Ovary (tissue), 9 donors: ENCODE measurements around the gene AADACL4. TPM values are rescaled to one million over a fixed set of nuclear protein-coding genes. Genes with fewer than 3 reads are reported as not detected.

Experiments
- DNase-seq, 5 donors: peaks; one replicate each; pipeline ENCODE4 v3.0.0-alpha.2; 2019 to 2020
- H3K27ac ChIP-seq, 2 donors: fragments of 200-600 bp; one replicate each; pipeline versions ENCODE4 v1.5.1 to v1.8.0; 2019 to 2022
- H3K27me3 ChIP-seq: fragments of 200-600 bp; one replicate; pipeline ENCODE4 v1.8.0; 2022
- H3K36me3 ChIP-seq: fragments of 200-600 bp; sonication (generic); one replicate; pipeline ENCODE4 v1.5.1; 2019
- H3K4me1 ChIP-seq: one replicate; pipeline ENCODE4 v1.8.1; 2013; ENCODE audit warnings: mild to moderate bottlenecking, moderate library complexity; ENCODE audit not compliant: insufficient read depth
- H3K4me3 ChIP-seq: fragments of 200-600 bp; sonication (generic); one replicate; pipeline ENCODE4 v1.5.1; 2017
- H3K9me3 ChIP-seq, 2 donors: fragments of 200-600 bp in 1 of 2; sonication (generic) in 1 of 2; one replicate each; pipeline versions ENCODE4 v1.5.1 to v1.8.1; 2013 to 2019; ENCODE audit warnings: mild to moderate bottlenecking in 1 of 2, moderate library complexity in 1 of 2
- CTCF ChIP-seq, 3 donors: fragments of 450-650 bp in 2 of 3; fragments of 200-600 bp in 1 of 3; IDR thresholded peaks; one replicate each; pipeline versions ENCODE4 v1.5.1 to v1.8.0; 2016 to 2022; ENCODE audit warnings: antibody characterized with exemption in 3 of 3, mild to moderate bottlenecking in 1 of 3
- EP300 ChIP-seq: sonication (generic); formaldehyde crosslinking; IDR thresholded peaks from one replicate; pipeline ENCODE4 v1.6.1; 2017; ENCODE audit warnings: antibody characterized with exemption
- POLR2A ChIP-seq: fragments of 450-650 bp; IDR thresholded peaks from one replicate; pipeline ENCODE4 v1.6.1; 2017; ENCODE audit warnings: antibody characterized with exemption, mild to moderate bottlenecking, moderate library complexity
- WGBS, 3 donors: extraction: QIAGEN DNeasy Blood & Tissue Kit in 1 of 3; methylation state at CpG; one replicate each; pipeline versions ENCODE4 v1.1.5 to v1.1.7; 2013 to 2017; 5-methylcytosine and 5-hydroxymethylcytosine counted together
- intact Hi-C, 4 donors: fragments of 100-400 bp; cut with DNase I; formaldehyde crosslinking; loops; one replicate each; pipeline versions ENCODE4 v1.11.0 to v1.15.1; 2022 to 2023
- polyA plus RNA-seq, 2 donors: library from polyadenylated mRNA; stranded (reverse); fragments of 200-250 nt in 1 of 2; fragments of 350-450 nt in 1 of 2; fragmentation: Illumina TruSeq in 1 of 2; extraction: RNeasy Lipid Tissue Mini Kit (QIAGEN cat#74804) in 1 of 2; gene quantifications; one replicate each; pipeline ENCODE4 v1.2.3, GENCODE V29; 2013 to 2014
- total RNA-seq, 7 donors: library from RNA; depleted of rRNA in 2 of 7; stranded (reverse); fragments of >200 nt in 2 of 7; fragmentation: NEBNext Ultra II Directional in 3 of 7; extraction: Animal tissue kit (Norgen Biotek cat#: 25700) in 3 of 7; gene quantifications; one replicate each; pipeline versions ENCODE4 v1.1.0 to v1.2.4, GENCODE V29; 2016 to 2023
- donor health status: DM: no; HTN: no; CAD: no; lungs with moderate emphysema.
- donor health status: DM: no; HTN: no; CAD: no.
- donor health status: Bipolar disorder and iron deficiency.
- donor health status: DM: yes; HTN: yes; CAD: no.
- donor health status: DM: no; HTN: no; CAD: no.
- donor health status: DM: yes; HTN: yes; CAD: no.

Gene AADACL4
- total and polyA plus RNA-seq, 9 donors: 0.38 TPM; not detected in 8

GRCh38 chr1:12616709-12617373 lies 27.0 kb upstream of the AADACL4 start:
- WGBS, 3 donors: 0 to 1% (median 1%) methylated on average over 32 to 53 of the region's 53 CpGs
- DNase-seq: peak in 3 of 5 donors; percentile 52 to 70 (median 63)
- peak overlapping the region; percentile 80 to 86 for H3K27ac ChIP-seq
- H3K9me3 ChIP-seq: no peaks in the 10 kb centered on the region
- H3K4me1 ChIP-seq: peaks cover 9% of the 10 kb centered on the region
- intact Hi-C loops: loop anchor here (2.0 to 10.0 kb wide), 8 partner anchors 62 to 302 kb away; no protein-coding TSS in a partner anchor
- no peaks in the 10 kb centered on the region for H3K27me3 ChIP-seq
- H3K4me3 ChIP-seq: peak overlapping the region; percentile 80
- no peaks in the 10 kb centered on the region for H3K36me3 ChIP-seq
- TF ChIP-seq POLR2A (no peak), EP300 (no peak), CTCF (IDR thresholded peaks at IDR 0.05) (no peak)

- Histone ChIP-seq H3K27ac (peak overlapping the region; percentile 86 to 88), H3K36me3 (no peaks in the 10 kb centered on the region), H3K4me3 (peak overlapping the region; percentile 80), H3K9me3 (no peaks in the 10 kb centered on the region), H3K27me3 (no peaks in the 10 kb centered on the region), H3K4me1 (peaks cover 11% of the 10 kb centered on the region)
- DNase-seq: no peak
- WGBS, 3 donors: 0 to 1% (median 1%) methylated on average over 13 of the region's 13 CpGs
- no peak for TF ChIP-seq EP300
- intact Hi-C loops: loop anchor here (2.0 to 10.0 kb wide), 8 partner anchors 63 to 303 kb away; no protein-coding TSS in a partner anchor
Measured at GRCh38 chr1:12617511-12617900, 26.4 kb upstream of the AADACL4 start.

- Histone ChIP-seq H3K36me3 (no peaks in the 10 kb centered on the region), H3K27ac (peak within 1 kb of the TSS; percentile 86 to 88), H3K4me1 (peaks cover 14% of the 10 kb centered on the region), H3K27me3 (no peaks in the 10 kb centered on the region), H3K9me3 (no peaks in the 10 kb centered on the region), H3K4me3 (peak within 1 kb of the TSS; percentile 80)
- WGBS, 3 donors: 0 to 1% (median 0%) methylated on average over 69 of the region's 69 CpGs
- DNase-seq: peak; percentile 71 to 85 (median 76)
- intact Hi-C loops: loop anchor here (2.0 to 10.0 kb wide), 8 partner anchors 63 to 303 kb away; no protein-coding TSS in a partner anchor
- TF ChIP-seq POLR2A (no peak), EP300 (no peak), CTCF (IDR thresholded peaks at IDR 0.05) (no peak)
Measured at GRCh38 chr1:12617901-12618660, 25.8 kb upstream of the AADACL4 start, which contains the start of gene DHRS3. Gene DHRS3, minus strand, starts transcription at chr1:12618210. Its CDS starts 862 bp downstream, at chr1:12617348.

GRCh38 chr1:12618661-12618964 lies 25.3 kb upstream of the AADACL4 start:
- Histone ChIP-seq H3K27ac (peak overlapping the region; percentile 60 to 88), H3K4me1 (peaks cover 14% of the 10 kb centered on the region), H3K4me3 (peak overlapping the region; percentile 80), H3K36me3 (no peaks in the 10 kb centered on the region), H3K9me3 (no peaks in the 10 kb centered on the region), H3K27me3 (no peaks in the 10 kb centered on the region)
- TF ChIP-seq POLR2A (no peak), EP300 (no peak), CTCF (IDR thresholded peaks at IDR 0.05) (no peak)
- WGBS, 3 donors: 3 to 6% (median 4%) methylated on average over 6 of the region's 6 CpGs
- intact Hi-C loops: loop anchor here (5.0 to 10.0 kb wide), 7 partner anchors 64 to 304 kb away; no protein-coding TSS in a partner anchor
- DNase-seq: no peak
